AG04450 (cell line): ENCODE measurements around the gene RBM4. TPM values are rescaled to one million over a fixed set of nuclear protein-coding genes. Genes with fewer than 3 reads are reported as not detected.

Experiments used
- CTCF ChIA-PET: fragments of 300-600, 350-600 bp; formaldehyde crosslinking; extraction: SDS; loops from one replicate; lab custom pipeline; 2022; ENCODE audit warnings: antibody characterized with exemption, inconsistent platforms; lab: Charles Lee
- POLR2A ChIA-PET: fragments of 350-600 bp; formaldehyde crosslinking; extraction: SDS; loops from one replicate; lab custom pipeline; 2021; ENCODE audit warnings: antibody characterized with exemption, inconsistent platforms; lab: Yijun Ruan, JAX
- DNase-seq: peaks from one replicate; pipeline ENCODE4 v3.0.0-alpha.2; 2011; ENCODE audit warnings: low read depth, low spot score
- H3K27ac ChIP-seq: one replicate; pipeline ENCODE4 v1.5.1; 2012; ENCODE audit warnings: low read depth, low read length, control low read depth
- H3K27me3 ChIP-seq: one replicate; pipeline ENCODE4 v1.6.0; 2012; ENCODE audit warnings: low read length; ENCODE audit not compliant: control insufficient read depth, insufficient read depth
- H3K4me3 ChIP-seq: 2 replicates; pipeline ENCODE4 v1.5.1; 2011; ENCODE audit warnings: mild to moderate bottlenecking, low read depth, low read length, control low read depth
- H3K9me3 ChIP-seq: 2 replicates; pipeline ENCODE4 v1.5.1; 2012; ENCODE audit warnings: low read length; ENCODE audit not compliant: control insufficient read depth, insufficient read depth
- polyA plus RNA-seq: library from polyadenylated mRNA; depleted of rRNA; stranded (reverse); fragments of >200 nt; gene quantifications from 2 replicates; pipeline ENCODE4 v1.2.3, GENCODE V29; 2011
- TF ChIP-seq, protein P1 (sequence below): IDR thresholded peaks from 2 replicates; pipeline ENCODE4 v1.5.1; 2011; ENCODE audit warnings: low read depth, low read length, control low read depth, inconsistent platforms

The RBM4 gene
- polyA plus RNA-seq, 1 experiment: 272 TPM

DNA sequence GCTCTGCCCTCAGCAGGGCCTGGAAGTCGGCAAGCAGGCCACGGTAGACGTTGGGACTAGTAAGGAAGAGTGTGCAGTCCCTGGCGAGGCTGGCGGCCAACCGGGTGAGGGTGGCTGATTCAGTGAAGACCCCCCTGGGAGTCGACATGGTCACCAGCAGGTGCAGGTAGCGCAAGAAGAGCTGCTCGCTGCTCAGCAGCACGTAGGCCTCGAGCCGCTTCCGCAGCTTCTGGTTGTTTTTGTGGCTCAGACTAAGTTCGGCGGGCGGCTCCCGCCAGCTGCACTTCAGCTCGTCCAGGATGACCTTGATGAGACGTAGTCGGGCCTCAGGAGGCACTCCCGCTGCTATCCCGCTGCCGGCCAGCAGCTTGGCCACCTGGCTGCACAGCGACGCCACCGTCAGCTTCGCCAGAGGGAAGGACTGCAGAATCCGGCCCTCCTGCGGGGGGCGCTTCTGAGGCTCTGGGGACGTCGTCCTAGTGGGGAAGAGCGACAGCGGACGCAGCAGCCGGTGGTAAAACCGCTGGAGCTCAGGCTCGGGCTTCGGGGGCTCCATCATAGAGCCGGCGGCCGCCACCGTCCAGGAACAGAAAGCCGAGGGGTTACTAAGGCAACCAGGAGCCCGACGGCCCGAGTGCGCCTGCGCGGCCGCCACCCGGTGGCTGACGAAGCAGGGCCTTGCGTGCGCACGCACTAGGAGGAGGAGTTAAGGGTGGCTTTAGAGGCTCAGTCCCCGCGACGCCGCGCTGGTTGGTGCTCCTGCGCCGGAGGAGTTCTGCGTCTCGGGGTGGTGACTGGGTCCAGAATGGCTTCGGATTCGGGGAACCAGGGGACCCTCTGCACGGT is 45.8 kb upstream of the RBM4 start, which contains the start of the genes CCDC87 and CCS:
TSS of gene CCDC87 (minus strand) at position 607 of the 846 bp plus-strand sequence. CDS start at position 559, 48 bp downstream.
TSS of gene CCS (plus strand) at position 729 of the 846 bp plus-strand sequence. CDS start at position 806, 77 bp downstream.
- peak within 1 kb of the TSS; percentile 85 for H3K4me3 ChIP-seq
- H3K27ac ChIP-seq: peak within 1 kb of the TSS; percentile 57
- peaks cover 22% of the 10 kb centered on the region for H3K9me3 ChIP-seq
- ChIA-PET CTCF (interaction anchor here (0.6 to 1.7 kb wide), 5 partner anchors 13 to 126 kb away, joined by 3 to 8 read pairs (median 5); partner anchors contain the start of gene PELI3), POLR2A (interaction anchor here (1.0 to 1.4 kb wide), 3 partner anchors 15 to 47 kb away, joined by 3 to 7 read pairs (median 4); partner anchors contain the start of gene ZDHHC24)
- H3K27me3 ChIP-seq: peaks cover 4% of the 10 kb centered on the region
- peak; percentile 81 for DNase-seq
- TF ChIP-seq, protein P1, sequence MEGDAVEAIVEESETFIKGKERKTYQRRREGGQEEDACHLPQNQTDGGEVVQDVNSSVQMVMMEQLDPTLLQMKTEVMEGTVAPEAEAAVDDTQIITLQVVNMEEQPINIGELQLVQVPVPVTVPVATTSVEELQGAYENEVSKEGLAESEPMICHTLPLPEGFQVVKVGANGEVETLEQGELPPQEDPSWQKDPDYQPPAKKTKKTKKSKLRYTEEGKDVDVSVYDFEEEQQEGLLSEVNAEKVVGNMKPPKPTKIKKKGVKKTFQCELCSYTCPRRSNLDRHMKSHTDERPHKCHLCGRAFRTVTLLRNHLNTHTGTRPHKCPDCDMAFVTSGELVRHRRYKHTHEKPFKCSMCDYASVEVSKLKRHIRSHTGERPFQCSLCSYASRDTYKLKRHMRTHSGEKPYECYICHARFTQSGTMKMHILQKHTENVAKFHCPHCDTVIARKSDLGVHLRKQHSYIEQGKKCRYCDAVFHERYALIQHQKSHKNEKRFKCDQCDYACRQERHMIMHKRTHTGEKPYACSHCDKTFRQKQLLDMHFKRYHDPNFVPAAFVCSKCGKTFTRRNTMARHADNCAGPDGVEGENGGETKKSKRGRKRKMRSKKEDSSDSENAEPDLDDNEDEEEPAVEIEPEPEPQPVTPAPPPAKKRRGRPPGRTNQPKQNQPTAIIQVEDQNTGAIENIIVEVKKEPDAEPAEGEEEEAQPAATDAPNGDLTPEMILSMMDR: peak; percentile 65

DNA sequence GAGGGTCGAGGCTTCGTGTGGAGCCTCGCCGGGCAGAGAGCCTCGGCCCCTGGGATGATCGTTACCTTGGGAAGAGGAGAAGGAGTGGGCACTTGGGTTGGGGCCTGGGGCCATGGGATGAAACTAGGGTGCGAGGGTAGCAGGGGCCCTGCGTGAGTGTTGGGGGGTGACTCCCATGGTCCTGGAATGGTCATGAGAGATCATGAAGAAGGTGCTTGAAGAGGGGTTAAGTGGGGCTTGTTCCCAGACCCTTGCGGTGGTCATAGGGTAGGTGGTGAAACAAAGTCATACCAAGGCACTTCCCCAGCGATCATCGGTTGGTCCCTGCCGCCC is 45.2 kb upstream of the RBM4 start:
- ChIA-PET CTCF (interaction anchor here (1.0 to 1.7 kb wide), 3 partner anchors 14 to 45 kb away, joined by 3 to 6 read pairs (median 5); no protein-coding TSS in a partner anchor), POLR2A (interaction anchor here (0.9 to 1.5 kb wide), 5 partner anchors 9 to 47 kb away, joined by 3 to 7 read pairs (median 3); partner anchors contain the start of genes RBM14 and ZDHHC24)
- Histone ChIP-seq H3K4me3 (peak overlapping the region; percentile 85), H3K27ac (peak overlapping the region; percentile 31), H3K27me3 (peaks cover 4% of the 10 kb centered on the region), H3K9me3 (peaks cover 22% of the 10 kb centered on the region)
- no peak for DNase-seq
- TF ChIP-seq, protein P1: no peak

- POLR2A ChIA-PET: interaction anchor here (0.6 to 1.5 kb wide), 3 partner anchors 9 to 71 kb away, joined by 3 read pairs; partner anchors contain the start of gene RBM14
- Histone ChIP-seq H3K9me3 (peaks cover 22% of the 10 kb centered on the region), H3K27me3 (peaks cover 4% of the 10 kb centered on the region), H3K4me3 (peak overlapping the region; percentile 85), H3K27ac (no peak overlapping the region)
- CTCF ChIA-PET: interaction anchor here (1.7 kb wide), 1 partner anchor 14 kb away, joined by 6 read pairs; no protein-coding TSS in a partner anchor
- TF ChIP-seq, protein P1: no peak
- DNase-seq: no peak
Observed at GRCh38 chr11:66593650-66594049, 44.9 kb upstream of the RBM4 start.

GRCh38 chr11:66595245-66595904 is 43.1 kb upstream of the RBM4 start:
- Histone ChIP-seq H3K4me3 (peak overlapping the region; percentile 27), H3K27me3 (peaks cover 3% of the 10 kb centered on the region), H3K27ac (peak overlapping the region; percentile 73), H3K9me3 (peaks cover 20% of the 10 kb centered on the region)
- ChIA-PET POLR2A (interaction anchor here (0.8 to 1.5 kb wide), 3 partner anchors 11 to 43 kb away, joined by 3 to 7 read pairs (median 6); partner anchors contain the start of genes RBM14 and RBM4), CTCF (interaction anchor here (1.0 kb wide), 1 partner anchor 16 kb away, joined by 4 read pairs; no protein-coding TSS in a partner anchor)
- DNase-seq: no peak
- TF ChIP-seq, protein P1: no peak
